Stimulated activated CD4-positive, alpha-beta T cell treated with anti-CD3 and anti-CD28 coated beads, Interleukin-1b, Interleukin-23, amount 100 ng/mL, for 4 hours (primary cell): ENCODE measurements around the gene RIN3.
"Not testable (repeated sequence)": the region's sequence is repeated elsewhere in the genome, so short reads cannot be mapped to it uniquely, and the experiment has no call there.

Experiments used
- DNase-seq, 2 donors: peaks; one replicate each; pipeline ENCODE4 v3.0.0-alpha.2; 2020; ENCODE audit warnings: low read depth in 2 of 2

Gene RIN3

GRCh38 chr14:92624764-92625163, 111.2 kb downstream of the RIN3 start:
- no peak for DNase-seq

- DNase-seq: no peak
These were observed 111.6 kb downstream of the RIN3 start for GRCh38 chr14:92625213-92625612.

DNA sequence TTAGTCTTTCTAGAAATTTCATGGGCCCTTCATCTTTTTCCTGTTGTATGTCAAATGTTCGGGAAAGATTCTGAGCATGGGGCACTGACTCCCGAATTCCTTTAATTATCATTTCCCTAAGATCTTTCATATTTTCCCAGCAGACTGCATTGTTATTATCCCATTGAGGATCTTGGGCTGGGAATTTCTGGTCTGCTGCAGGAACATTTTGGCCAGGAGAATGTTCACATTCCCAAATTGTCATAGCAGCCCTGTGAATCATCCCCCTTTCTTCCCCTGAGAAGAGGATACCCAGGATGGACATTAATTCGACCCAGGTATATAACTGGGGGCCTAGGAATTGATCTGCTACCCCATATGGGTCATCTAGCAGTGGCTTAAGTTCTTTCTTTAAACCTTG, 112.5 kb downstream of the RIN3 start:
- DNase-seq: no peak

GRCh38 chr14:92627707-92628215, 114.2 kb downstream of the RIN3 start:
- DNase-seq: no peak

- no peak for DNase-seq
These were observed 115.1 kb downstream of the RIN3 start for GRCh38 chr14:92628636-92629035.

- DNase-seq: no peak
These were observed 116.8 kb downstream of the RIN3 start for GRCh38 chr14:92630367-92630766.

- DNase-seq: no peak
These were observed 117.5 kb downstream of the RIN3 start for GRCh38 chr14:92631098-92631497.

GRCh38 chr14:92632546-92633273, 119.1 kb downstream of the RIN3 start:
- DNase-seq: no peak

DNA sequence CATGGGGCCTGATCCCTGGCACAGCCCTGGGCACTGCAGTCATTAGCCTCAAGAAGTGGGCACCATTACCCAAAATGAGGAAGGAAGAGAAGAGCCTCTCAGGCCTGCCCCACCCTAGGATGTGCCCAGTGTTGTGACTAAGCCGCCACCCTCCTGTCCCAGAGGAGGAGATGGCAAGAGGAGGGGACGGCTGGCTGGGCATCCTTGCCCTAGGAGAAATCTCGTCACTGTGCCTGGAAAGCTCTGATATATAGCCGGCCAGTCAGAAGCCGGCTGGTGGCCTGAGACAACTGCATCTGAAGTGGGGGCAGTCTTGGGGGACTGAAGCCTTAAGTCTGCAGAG, 119.7 kb downstream of the RIN3 start:
- no peak for DNase-seq

- DNase-seq: no peak
These were observed 120.1 kb downstream of the RIN3 start for GRCh38 chr14:92633724-92634123.

- no peak for DNase-seq
These were observed 121.5 kb downstream of the RIN3 start for GRCh38 chr14:92635031-92635430.

DNA sequence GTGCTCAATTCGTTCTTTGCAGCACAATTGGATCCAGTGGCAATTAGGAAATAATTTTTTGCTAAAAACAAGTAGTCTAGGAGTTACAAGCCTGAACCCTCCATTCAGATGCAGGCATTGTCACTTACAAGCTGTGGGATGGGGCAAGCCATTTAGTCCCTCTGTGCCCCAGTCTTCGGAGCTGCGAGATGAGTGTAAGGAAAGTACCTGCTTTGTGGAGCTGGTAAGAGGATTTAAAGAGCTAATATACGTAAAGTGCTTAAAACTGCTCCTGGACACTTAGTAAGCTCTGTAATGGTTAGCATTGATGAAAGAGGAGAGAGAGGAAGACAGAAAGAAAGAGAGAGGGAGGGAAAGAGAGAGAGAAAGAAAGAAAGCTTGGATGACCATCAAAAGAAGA, 122.3 kb downstream of the RIN3 start:
- no peak for DNase-seq

DNA sequence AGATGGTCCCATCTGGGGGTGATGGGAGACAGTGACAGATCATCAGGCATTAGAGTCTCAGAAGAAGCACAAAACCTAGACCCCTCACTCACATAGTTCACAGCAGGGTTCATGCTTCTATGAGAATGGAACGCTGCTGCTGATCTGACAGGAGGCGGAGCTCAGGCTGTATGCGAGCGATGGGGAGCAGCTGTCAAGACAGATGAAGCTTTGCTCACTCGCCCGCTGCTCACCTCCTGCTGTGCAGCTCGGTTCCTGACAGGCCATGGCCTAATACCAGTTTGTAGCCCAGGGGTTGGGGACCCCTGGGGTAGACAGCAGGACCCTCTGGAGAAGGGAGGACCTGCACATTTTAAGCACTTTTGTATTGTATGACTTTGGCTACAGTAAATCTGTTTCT, 123.6 kb downstream of the RIN3 start:
- no peak for DNase-seq

- no peak for DNase-seq
These were observed 124.3 kb downstream of the RIN3 start for GRCh38 chr14:92637864-92638263.

DNA sequence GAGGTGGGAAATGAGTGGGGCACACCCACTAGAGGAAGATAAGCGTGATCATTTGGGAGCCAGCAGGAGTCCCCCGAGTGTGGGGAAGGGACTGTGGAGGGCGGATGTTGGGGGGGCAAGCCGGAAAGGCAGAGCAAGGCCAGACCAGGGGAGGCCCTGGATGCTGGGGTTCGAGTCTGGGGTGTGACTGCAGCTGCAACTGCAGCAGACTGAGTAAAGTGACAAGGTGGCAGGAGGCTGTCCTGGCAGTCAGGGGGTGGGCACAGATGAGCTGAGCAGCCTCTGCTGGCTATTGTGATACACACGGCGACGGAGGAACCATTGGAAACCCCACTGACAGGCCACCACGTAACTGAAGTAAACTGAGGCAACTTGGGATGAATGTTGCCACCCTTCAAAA, 124.7 kb downstream of the RIN3 start:
- DNase-seq: no peak

- DNase-seq: no peak
These were observed 125.3 kb downstream of the RIN3 start for GRCh38 chr14:92638904-92639303.

DNA sequence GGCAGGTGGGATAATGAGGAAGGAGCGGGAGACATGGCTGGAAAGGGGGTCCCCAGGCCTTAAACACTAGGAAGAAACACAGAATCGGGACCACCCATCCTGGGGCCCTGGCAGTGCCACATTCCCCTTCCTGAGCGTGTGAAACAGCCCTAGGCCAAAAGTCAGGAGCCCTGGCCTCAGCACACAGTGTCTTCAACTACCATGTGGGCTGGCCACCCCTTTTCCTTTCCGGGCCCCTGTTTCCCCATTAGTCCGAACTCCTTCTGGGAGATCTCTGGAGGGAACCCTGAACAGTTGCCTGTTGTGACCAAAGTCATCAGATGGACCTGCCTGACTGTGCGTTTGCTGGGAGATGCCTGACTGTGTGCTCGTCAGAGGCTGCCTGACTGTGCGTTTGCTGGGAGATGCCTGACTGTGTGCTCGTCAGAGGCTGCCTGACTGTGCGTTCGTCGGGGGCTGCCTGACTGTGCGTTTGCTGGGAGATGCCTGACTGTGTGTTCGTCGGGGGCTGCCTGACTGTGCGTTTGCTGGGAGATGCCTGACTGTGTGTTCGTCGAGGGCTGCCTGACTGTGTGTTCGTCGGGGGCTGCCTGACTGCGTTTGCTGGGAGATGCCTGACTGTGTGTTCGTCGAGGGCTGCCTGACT, 126.0 kb downstream of the RIN3 start:
- not testable (repeated sequence) for DNase-seq

DNA sequence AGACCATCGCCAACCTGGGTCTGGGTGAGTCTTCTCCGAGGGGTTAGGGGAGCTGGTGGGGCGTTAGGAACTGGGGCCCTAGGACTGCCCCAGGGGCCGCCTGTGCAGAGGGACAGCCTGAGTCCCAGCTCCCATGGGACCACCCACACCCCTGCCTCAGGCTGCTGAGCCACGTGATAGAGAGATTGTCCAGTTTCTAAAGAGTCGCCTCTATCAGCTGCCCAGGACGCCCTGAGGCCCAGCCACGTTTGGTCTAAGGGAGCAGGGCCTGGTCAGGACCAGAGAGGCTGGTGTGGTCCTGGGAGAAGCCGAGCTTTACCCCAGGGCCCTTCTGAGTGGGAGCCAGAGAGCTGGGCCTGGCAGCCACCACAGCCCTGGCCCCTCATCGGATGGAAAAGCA, 127.7 kb downstream of the RIN3 start:
- no peak for DNase-seq

DNA sequence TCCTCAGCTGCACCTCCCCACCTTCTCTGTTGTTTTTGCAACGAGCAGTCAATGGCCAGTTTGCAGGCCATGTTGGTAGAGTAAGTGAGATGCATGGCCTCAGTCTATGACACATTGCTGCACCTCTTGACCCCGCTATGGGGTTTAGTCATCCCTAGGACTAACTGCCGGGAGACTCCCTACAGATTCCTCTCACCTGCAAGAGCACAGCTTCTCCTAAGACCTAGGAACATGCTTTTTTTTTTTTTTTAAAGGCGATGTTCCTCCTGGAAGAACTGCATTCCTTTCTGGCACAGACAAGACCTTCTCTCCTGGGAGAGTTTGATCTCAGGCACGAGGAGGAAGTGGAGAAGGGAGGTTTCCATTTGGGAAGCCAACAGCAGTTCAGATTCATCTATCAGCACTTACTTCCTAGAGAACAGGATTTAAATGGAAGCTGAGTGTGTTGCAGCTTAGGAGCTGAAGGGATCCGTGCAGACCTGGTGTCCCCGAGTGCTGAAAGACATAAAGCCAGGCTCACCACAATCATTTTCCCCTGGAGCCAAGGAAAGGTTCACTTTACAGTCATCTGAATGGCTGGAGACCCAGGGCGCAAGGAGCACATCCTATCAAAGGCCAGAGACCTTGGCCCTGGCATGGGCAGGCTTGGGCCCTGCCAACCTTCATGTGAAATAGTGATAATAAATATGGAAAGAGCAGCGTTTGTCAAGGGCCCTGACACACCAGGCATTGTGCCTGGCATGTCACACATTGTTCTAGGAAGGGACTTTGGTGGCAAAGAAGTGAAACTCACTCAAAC, 130.8 kb downstream of the RIN3 start:
- no peak for DNase-seq

DNA sequence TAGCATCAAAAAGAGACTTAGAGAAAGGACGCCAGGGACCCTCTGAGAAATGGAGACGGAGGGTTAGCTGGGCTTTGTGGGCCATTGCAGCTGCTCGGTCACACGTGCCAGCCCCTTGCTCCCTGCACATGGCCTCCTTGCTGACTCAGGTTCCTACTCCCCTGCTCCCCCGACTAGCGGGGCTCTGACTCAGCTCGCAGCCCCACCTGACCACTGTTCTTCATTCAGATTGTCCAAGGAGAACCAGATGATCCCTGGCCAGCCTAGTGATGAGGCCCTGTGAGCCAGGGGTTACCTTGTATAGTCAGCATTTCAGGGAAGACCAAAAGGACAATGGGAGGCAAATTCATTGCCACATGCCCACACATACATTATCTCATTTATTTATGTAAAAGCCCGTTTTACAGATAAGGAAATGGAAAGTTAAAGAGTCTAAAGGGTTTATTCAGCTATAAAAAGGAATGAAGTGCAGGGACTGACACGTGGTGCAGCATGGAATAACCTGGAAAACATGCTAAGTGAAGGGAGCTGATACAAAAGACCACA, 131.5 kb downstream of the RIN3 start:
- no peak for DNase-seq

DNA sequence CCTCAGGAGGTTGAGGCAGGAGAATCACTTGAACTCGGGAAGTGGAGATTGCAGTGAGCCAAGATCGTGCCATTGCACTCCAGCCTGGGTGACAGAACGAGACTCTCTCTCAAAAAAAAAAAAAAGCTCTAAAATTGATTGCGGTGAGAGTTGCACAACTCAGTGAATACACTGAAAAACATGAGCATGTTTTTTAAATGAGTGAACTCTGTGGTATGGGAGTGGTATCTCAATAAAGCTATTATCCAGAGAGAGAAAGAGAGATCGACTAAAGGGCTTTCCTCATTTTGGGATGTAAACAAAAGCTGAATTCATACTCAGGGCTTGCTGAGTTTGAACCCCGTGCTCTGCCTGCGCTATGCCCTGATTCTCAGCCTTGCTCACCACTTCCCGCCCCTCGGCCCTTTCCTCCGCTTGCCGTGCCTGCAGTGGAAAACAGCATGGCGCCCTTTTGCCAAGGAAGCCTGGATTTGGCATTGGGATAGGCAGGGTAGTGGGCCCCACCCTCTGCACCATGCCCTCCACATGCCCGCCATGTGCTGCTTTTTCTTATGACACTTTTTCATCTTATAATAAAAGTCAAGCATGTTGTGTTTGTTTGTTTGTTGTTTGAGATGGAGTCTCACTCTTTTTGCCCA, 132.4 kb downstream of the RIN3 start:
- no peak for DNase-seq
